Bone marrow (tissue), 2 donors: ENCODE data around the gene PCIF1.
"Not testable (repeated sequence)": the region's sequence is repeated elsewhere in the genome, so short reads cannot be mapped to it uniquely, and the experiment has no call there.

Experiments used
- DNase-seq, 2 donors: peaks; one replicate each; lab custom pipeline; 2025; lab: John Stamatoyannopoulos, UW

The PCIF1 gene

GRCh38 chr20:45924391-45925261 is 9.9 kb upstream of the PCIF1 start:
- peak in 1 of 2 donors; percentile 36 for DNase-seq

GRCh38 chr20:45925821-45926506 is 8.5 kb upstream of the PCIF1 start:
- DNase-seq = no peak

GRCh38 chr20:45926731-45927070 is 7.8 kb upstream of the PCIF1 start:
- DNase-seq = no peak

GRCh38 chr20:45927071-45927878 is 7.2 kb upstream of the PCIF1 start:
- no peak for DNase-seq

GRCh38 chr20:45931680-45932079 is 2.8 kb upstream of the PCIF1 start:
- not testable (repeated sequence) for DNase-seq

- peak; percentile 17 to 34 for DNase-seq
Observed at GRCh38 chr20:45933266-45934045, 1.0 kb upstream of the PCIF1 start.

- no peak for DNase-seq
Observed at GRCh38 chr20:45934046-45934585, 367 bp upstream of the PCIF1 start.

- DNase-seq = no peak
Observed at GRCh38 chr20:45935416-45936046, 1.0 kb downstream of the PCIF1 start.

- DNase-seq = no peak
Observed at GRCh38 chr20:45937765-45938164, 3.3 kb downstream of the PCIF1 start.

GRCh38 chr20:45938727-45939438 is 4.4 kb downstream of the PCIF1 start:
- no peak for DNase-seq

GRCh38 chr20:45940053-45940452 is 5.6 kb downstream of the PCIF1 start:
- no peak for DNase-seq

GRCh38 chr20:45940469-45940868 is 6.0 kb downstream of the PCIF1 start:
- DNase-seq = no peak

GRCh38 chr20:45943613-45944012 is 9.1 kb downstream of the PCIF1 start:
- DNase-seq = no peak

- no peak for DNase-seq
Observed at GRCh38 chr20:45944151-45944964, 9.9 kb downstream of the PCIF1 start.

- no peak for DNase-seq
Observed at GRCh38 chr20:45944965-45945677, 10.6 kb downstream of the PCIF1 start.

GRCh38 chr20:45945678-45946148 is 11.2 kb downstream of the PCIF1 start:
- peak in 1 of 2 donors; percentile 16 for DNase-seq

GRCh38 chr20:45946149-45946970 is 11.9 kb downstream of the PCIF1 start:
- DNase-seq = peak; percentile 23 to 56
